Activated T-cell treated with anti-CD3 and anti-CD28 coated beads, Interleukin-2, amount 50 U/mL, for 4 hours (primary cell): Measurements from ENCODE around the gene SHMT2. TPM values are rescaled to one million over a fixed set of nuclear protein-coding genes. Genes with fewer than 3 reads are reported as not detected.

Experiments
- ATAC-seq, 2 donors: fragments of 200-7000 bp; cut with Tn5 transposase; one replicate each; pipeline ENCODE4 v1.10.0; 2021
- DNase-seq: peaks from one replicate; pipeline ENCODE4 v3.0.0-alpha.2; 2020
- H3K27me3 Mint-ChIP-seq: one replicate; pipeline ENCODE4 v1.8.0; 2021; ENCODE audit warnings: low read depth, mixed read lengths
- H3K36me3 Mint-ChIP-seq: one replicate; pipeline ENCODE4 v1.8.0; 2022; ENCODE audit warnings: mixed read lengths; ENCODE audit not compliant: insufficient read depth
- H3K4me1 Mint-ChIP-seq: one replicate; pipeline ENCODE4 v1.8.0; 2021; ENCODE audit warnings: low read depth, mixed read lengths
- H3K4me3 Mint-ChIP-seq: one replicate; pipeline ENCODE4 v1.8.0; 2021; ENCODE audit warnings: mild to moderate bottlenecking, moderate library complexity, mixed read lengths
- H3K9me3 Mint-ChIP-seq: one replicate; pipeline ENCODE4 v1.8.0; 2021; ENCODE audit warnings: mixed read lengths
- total RNA-seq, 3 donors: library from RNA; stranded (reverse); gene quantifications; one replicate each; pipeline ENCODE4 v1.2.1, GENCODE V29; 2021

The SHMT2 gene
- total RNA-seq, 3 donors from 2014 or later: 373 to 414 (median 383) TPM

DNA sequence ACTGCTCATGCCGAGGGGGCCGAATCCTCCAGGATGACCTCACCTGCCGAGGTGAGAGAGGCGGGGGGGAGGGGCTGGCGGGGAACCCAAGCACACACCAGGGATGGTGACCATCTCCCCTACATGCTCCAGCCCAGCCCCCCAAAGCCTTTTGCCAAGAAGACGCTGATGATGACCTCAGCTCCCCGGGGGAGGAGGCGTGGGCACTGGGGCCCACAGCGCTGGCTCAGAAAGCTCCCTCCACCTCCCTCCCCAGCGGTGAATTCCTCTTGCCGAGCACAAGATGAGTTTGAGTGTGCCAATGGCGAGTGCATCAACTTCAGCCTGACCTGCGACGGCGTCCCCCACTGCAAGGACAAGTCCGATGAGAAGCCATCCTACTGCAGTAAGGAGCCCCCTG, 36.6 kb upstream of the SHMT2 start:
- H3K36me3 Mint-ChIP-seq: no peaks in the 10 kb centered on the region
- ATAC-seq (no peak), DNase-seq (no peak)
- H3K27me3 Mint-ChIP-seq: no peaks in the 10 kb centered on the region
- no peaks in the 10 kb centered on the region for H3K9me3 Mint-ChIP-seq
- no peak overlapping the region for H3K4me3 Mint-ChIP-seq
- H3K4me1 Mint-ChIP-seq: no peaks in the 10 kb centered on the region

DNA sequence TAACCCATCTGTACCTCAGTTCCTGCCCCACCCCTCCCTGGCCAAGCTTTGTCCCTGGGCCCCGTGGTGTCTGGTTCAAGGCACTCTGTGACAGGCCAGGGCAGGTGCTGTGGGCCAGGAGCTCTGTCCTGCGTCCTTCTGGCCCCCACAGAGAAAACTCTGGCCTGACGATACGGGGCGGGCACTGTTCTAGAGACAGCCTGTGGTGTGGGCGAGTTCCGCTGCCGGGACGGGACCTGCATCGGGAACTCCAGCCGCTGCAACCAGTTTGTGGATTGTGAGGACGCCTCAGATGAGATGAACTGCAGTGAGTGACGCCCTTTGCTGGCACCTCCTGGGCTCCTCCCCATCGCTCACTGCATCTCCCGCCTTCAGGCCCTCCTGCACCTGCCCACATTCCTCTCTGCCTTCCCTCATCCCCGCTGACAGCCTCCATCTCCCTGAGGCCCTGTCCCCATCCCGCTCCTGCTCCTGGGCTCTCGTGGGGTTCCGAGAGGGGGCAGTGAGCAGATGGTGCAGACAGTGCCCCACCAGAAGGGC, 35.7 kb upstream of the SHMT2 start:
- no peaks in the 10 kb centered on the region for H3K36me3 Mint-ChIP-seq
- H3K9me3 Mint-ChIP-seq: no peaks in the 10 kb centered on the region
- no peaks in the 10 kb centered on the region for H3K27me3 Mint-ChIP-seq
- H3K4me1 Mint-ChIP-seq: no peaks in the 10 kb centered on the region
- H3K4me3 Mint-ChIP-seq: no peak overlapping the region
- no peak for ATAC-seq
- DNase-seq: no peak

- Mint-ChIP-seq H3K4me1 (no peaks in the 10 kb centered on the region), H3K27me3 (no peaks in the 10 kb centered on the region), H3K4me3 (no peak overlapping the region), H3K36me3 (no peaks in the 10 kb centered on the region), H3K9me3 (no peaks in the 10 kb centered on the region)
- no peak for DNase-seq
- no peak for ATAC-seq
Measured at GRCh38 chr12:57194253-57194652, 35.3 kb upstream of the SHMT2 start.

DNA sequence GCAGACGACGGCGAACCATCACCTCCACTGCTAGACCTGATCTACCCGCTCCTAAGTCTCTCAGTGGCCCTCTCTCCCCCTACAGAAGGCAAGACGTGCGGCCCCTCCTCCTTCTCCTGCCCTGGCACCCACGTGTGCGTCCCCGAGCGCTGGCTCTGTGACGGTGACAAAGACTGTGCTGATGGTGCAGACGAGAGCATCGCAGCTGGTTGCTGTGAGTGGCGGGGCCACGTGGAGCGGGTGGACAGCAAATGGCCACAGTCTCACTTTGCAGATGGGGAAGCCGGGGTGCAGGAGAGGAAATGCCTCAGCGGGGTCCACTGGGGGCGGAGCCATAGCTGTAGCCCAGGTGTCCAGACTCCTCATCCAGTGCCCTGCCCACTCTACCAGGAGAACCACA, 34.3 kb upstream of the SHMT2 start:
- H3K36me3 Mint-ChIP-seq: no peaks in the 10 kb centered on the region
- ATAC-seq (no peak), DNase-seq (no peak)
- H3K4me1 Mint-ChIP-seq: no peaks in the 10 kb centered on the region
- H3K4me3 Mint-ChIP-seq: no peak overlapping the region
- no peaks in the 10 kb centered on the region for H3K9me3 Mint-ChIP-seq
- no peaks in the 10 kb centered on the region for H3K27me3 Mint-ChIP-seq

- no peak overlapping the region for H3K4me3 Mint-ChIP-seq
- H3K27me3 Mint-ChIP-seq: no peaks in the 10 kb centered on the region
- no peaks in the 10 kb centered on the region for H3K4me1 Mint-ChIP-seq
- no peaks in the 10 kb centered on the region for H3K36me3 Mint-ChIP-seq
- no peak for ATAC-seq
- DNase-seq: no peak
- no peaks in the 10 kb centered on the region for H3K9me3 Mint-ChIP-seq
Measured at GRCh38 chr12:57195611-57196371, 33.7 kb upstream of the SHMT2 start.

DNA sequence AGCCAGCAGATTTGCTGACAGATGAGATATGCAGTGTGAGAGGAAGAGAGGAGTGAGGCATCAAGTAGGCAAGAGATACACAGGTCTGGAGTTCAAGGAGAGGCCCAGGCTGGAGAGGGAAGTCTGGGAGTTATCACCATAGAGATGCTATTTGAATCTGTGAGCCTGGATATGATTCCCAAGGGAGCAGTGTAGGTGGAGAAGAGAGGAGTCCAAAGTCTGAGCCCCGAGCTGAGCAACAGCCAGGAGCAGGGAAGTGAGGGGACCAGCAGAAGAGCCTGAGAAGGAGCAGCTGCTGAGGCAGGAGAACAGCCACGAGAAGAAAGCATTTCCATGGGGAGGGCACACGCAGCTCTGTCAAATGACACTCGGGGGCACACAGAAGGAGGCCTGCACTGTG, 33.1 kb upstream of the SHMT2 start:
- no peaks in the 10 kb centered on the region for H3K36me3 Mint-ChIP-seq
- ATAC-seq (no peak), DNase-seq (no peak)
- no peak overlapping the region for H3K4me3 Mint-ChIP-seq
- H3K9me3 Mint-ChIP-seq: no peaks in the 10 kb centered on the region
- H3K27me3 Mint-ChIP-seq: no peaks in the 10 kb centered on the region
- H3K4me1 Mint-ChIP-seq: no peaks in the 10 kb centered on the region

- no peak for DNase-seq
- Mint-ChIP-seq H3K4me3 (no peak overlapping the region), H3K9me3 (no peaks in the 10 kb centered on the region), H3K27me3 (no peaks in the 10 kb centered on the region), H3K36me3 (no peaks in the 10 kb centered on the region), H3K4me1 (no peaks in the 10 kb centered on the region)
- no peak for ATAC-seq
Measured at GRCh38 chr12:57196956-57197355, 32.6 kb upstream of the SHMT2 start.

GRCh38 chr12:57198329-57198728, 31.2 kb upstream of the SHMT2 start:
- H3K36me3 Mint-ChIP-seq: no peaks in the 10 kb centered on the region
- DNase-seq: no peak
- H3K27me3 Mint-ChIP-seq: no peaks in the 10 kb centered on the region
- H3K9me3 Mint-ChIP-seq: no peaks in the 10 kb centered on the region
- ATAC-seq: no peak
- no peaks in the 10 kb centered on the region for H3K4me1 Mint-ChIP-seq
- no peak overlapping the region for H3K4me3 Mint-ChIP-seq

DNA sequence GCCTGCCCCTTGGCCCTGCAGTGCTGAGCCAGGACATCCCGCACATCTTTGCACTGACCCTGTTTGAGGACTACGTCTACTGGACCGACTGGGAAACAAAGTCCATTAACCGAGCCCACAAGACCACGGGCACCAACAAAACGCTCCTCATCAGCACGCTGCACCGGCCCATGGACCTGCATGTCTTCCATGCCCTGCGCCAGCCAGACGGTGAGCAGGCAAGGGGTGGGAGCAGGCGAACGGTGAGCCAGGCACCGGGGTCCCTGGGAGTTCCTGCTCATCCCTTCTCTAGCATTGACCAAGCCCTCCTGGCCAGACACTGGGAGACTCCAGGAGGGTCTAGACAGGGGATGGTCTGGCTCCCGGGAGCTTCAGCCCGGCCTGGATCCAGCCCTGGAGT, 30.3 kb upstream of the SHMT2 start:
- DNase-seq (no peak), ATAC-seq (no peak)
- H3K4me1 Mint-ChIP-seq: no peaks in the 10 kb centered on the region
- H3K9me3 Mint-ChIP-seq: no peaks in the 10 kb centered on the region
- no peak overlapping the region for H3K4me3 Mint-ChIP-seq
- H3K27me3 Mint-ChIP-seq: no peaks in the 10 kb centered on the region
- H3K36me3 Mint-ChIP-seq: no peaks in the 10 kb centered on the region

DNA sequence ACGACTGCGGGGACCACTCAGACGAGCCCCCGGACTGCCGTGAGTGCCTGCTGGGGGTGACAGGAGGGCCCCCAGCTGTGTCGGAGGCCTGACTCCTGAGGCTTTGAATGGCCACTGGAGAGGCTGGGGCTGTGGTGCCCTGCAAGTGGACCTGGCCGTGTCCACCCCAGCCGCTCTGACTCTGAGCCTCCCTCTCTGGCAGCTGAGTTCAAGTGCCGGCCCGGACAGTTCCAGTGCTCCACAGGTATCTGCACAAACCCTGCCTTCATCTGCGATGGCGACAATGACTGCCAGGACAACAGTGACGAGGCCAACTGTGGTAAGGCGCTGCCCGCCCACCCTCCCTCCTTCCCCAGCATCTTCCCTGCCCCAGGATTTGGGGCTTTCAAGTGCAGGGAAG, 29.0 kb upstream of the SHMT2 start:
- ATAC-seq (no peak), DNase-seq (no peak)
- no peaks in the 10 kb centered on the region for H3K9me3 Mint-ChIP-seq
- H3K27me3 Mint-ChIP-seq: no peaks in the 10 kb centered on the region
- H3K36me3 Mint-ChIP-seq: no peaks in the 10 kb centered on the region
- no peaks in the 10 kb centered on the region for H3K4me1 Mint-ChIP-seq
- H3K4me3 Mint-ChIP-seq: no peak overlapping the region

GRCh38 chr12:57201219-57201618, 28.3 kb upstream of the SHMT2 start:
- no peak overlapping the region for H3K4me3 Mint-ChIP-seq

GRCh38 chr12:57201631-57202030, 27.9 kb upstream of the SHMT2 start:
- no peaks in the 10 kb centered on the region for H3K9me3 Mint-ChIP-seq
- H3K36me3 Mint-ChIP-seq: no peaks in the 10 kb centered on the region
- DNase-seq (no peak), ATAC-seq (no peak)
- H3K4me1 Mint-ChIP-seq: no peaks in the 10 kb centered on the region
- no peaks in the 10 kb centered on the region for H3K27me3 Mint-ChIP-seq
- no peak overlapping the region for H3K4me3 Mint-ChIP-seq

More at GRCh38 chr12:57201219-57201618, 28.3 kb upstream of the SHMT2 start:
- DNase-seq (no peak), ATAC-seq (no peak)
- Mint-ChIP-seq H3K27me3 (no peaks in the 10 kb centered on the region), H3K9me3 (no peaks in the 10 kb centered on the region), H3K36me3 (no peaks in the 10 kb centered on the region), H3K4me1 (no peaks in the 10 kb centered on the region)

- ATAC-seq (no peak), DNase-seq (no peak)
- H3K27me3 Mint-ChIP-seq: no peaks in the 10 kb centered on the region
- no peak overlapping the region for H3K4me3 Mint-ChIP-seq
- H3K9me3 Mint-ChIP-seq: no peaks in the 10 kb centered on the region
- H3K4me1 Mint-ChIP-seq: no peaks in the 10 kb centered on the region
- no peaks in the 10 kb centered on the region for H3K36me3 Mint-ChIP-seq
Measured at GRCh38 chr12:57202321-57202720, 27.2 kb upstream of the SHMT2 start.

DNA sequence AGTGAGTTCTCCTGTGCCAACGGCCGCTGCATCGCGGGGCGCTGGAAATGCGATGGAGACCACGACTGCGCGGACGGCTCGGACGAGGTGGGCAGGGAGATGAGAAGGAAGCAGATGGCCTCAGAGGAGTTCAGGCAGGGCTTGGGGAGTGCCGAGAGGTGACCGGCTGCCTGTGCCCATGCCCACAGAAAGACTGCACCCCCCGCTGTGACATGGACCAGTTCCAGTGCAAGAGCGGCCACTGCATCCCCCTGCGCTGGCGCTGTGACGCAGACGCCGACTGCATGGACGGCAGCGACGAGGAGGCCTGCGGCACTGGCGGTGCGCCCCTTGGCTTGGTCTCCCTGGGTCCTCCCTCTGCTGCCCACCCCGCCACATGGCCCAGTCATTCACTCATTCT, 26.3 kb upstream of the SHMT2 start:
- H3K4me3 Mint-ChIP-seq: no peak overlapping the region
- no peaks in the 10 kb centered on the region for H3K36me3 Mint-ChIP-seq
- DNase-seq (no peak), ATAC-seq (no peak)
- no peaks in the 10 kb centered on the region for H3K4me1 Mint-ChIP-seq
- H3K9me3 Mint-ChIP-seq: no peaks in the 10 kb centered on the region
- no peaks in the 10 kb centered on the region for H3K27me3 Mint-ChIP-seq

DNA sequence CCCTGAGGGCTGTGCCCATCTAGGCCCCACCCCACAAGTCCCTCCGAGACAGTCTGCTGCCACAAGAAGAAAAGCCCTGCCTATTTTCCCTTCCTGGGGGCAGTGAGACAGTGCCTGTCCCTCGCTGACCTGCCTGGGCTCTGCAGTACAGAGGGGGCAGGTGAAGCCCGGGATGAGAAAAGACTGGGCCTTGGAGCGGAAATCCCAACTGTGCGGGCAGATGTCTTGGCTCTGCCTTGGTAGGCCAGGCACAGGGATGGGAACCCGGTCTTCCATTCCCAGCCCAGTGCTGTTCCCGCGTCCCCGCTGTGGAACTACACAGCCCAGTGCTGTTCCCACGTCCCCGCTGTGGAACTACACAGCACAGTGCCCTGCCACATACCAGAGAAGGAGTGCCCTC, 25.7 kb upstream of the SHMT2 start:
- Mint-ChIP-seq H3K4me1 (no peaks in the 10 kb centered on the region), H3K9me3 (no peaks in the 10 kb centered on the region), H3K27me3 (no peaks in the 10 kb centered on the region), H3K36me3 (no peaks in the 10 kb centered on the region), H3K4me3 (no peak overlapping the region)
- ATAC-seq (no peak), DNase-seq (no peak)
